Kidney glomerular epithelial cell (primary cell): ENCODE measurements around the gene PARD3B.

Experiments used
- DNase-seq: peaks from one replicate; lab custom pipeline; 2025; lab: John Stamatoyannopoulos, UW

The PARD3B gene

DNA sequence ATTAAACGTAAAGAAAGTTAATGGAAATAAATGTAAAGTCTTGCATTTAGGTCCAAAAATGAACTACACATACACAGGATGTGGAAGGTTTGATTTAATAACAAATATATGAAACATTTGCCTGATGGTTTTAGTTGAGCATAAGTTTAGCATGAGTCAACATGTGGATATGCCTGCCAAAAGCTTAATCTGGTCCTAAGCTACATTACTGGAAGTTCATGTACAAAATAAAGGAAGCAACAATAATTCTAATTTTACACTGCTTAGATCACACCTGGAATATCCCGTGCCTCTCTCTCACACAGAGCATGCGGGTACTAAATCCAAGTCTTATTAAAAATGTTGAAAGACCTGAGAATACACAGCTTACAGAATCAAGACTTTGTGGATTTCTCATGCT, 860.5 kb downstream of the PARD3B start:
- DNase-seq = no peak

GRCh38 chr2:205407984-205408383, 862.7 kb downstream of the PARD3B start:
- DNase-seq = no peak

DNA sequence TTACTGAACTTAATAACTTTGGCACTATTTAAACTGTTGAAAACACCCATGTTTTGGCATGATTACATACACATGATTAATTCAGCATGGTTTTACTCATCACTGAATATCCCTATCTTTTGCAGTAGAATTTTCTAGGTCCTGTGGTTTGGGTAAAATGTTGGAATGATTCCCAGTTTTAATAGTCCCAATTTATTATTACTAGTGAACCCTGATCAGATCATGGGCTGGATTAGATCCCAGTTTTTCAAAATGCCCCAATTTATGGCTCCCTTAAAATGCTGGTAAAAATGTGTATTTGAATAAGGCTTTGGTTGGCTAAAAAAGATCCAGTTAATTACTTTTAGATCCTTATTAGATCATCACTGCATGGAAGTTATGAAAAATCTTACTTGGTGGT, 863.4 kb downstream of the PARD3B start:
- DNase-seq = no peak

GRCh38 chr2:205409411-205409810, 864.1 kb downstream of the PARD3B start:
- no peak for DNase-seq

GRCh38 chr2:205411558-205411957, 866.3 kb downstream of the PARD3B start:
- DNase-seq = no peak

DNA sequence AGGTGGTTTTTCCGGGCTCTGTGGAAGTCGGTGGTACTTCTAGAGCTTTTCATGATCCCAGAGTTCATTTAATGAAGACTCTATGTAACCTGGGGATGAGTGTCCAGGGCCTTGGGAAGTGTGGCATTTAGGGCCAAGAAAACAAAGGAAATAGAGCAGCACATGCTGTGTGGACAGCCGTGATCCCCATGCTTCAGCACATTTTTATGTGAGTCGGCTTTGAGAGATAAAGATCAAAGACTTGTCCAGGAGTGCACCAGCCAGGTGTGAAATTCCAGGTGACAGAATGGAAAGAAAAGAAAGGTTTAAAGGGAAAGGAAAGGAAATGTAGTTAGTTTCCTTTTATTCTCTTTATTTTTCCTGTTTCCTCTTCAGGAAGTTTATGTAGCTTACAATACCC, 879.1 kb downstream of the PARD3B start:
- DNase-seq = no peak

DNA sequence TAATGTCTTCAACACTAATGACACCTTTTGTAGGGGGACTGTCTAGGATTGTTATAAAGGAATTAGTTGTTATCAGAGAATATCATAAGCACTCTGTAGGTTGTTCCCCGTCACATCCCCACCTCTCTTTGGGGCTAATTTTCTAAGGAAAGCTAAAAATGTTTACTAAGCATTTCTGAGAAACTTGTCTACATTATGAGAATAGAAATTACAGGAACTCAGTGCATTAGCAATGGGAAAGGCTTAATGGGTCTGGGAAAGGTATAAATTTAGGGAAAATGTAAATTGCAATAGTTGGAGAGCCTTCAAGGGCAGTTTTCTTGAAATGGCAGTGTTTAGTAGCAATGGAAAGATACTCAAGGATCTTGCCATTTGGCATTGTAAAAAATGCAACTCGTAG, 879.8 kb downstream of the PARD3B start:
- no peak for DNase-seq

DNA sequence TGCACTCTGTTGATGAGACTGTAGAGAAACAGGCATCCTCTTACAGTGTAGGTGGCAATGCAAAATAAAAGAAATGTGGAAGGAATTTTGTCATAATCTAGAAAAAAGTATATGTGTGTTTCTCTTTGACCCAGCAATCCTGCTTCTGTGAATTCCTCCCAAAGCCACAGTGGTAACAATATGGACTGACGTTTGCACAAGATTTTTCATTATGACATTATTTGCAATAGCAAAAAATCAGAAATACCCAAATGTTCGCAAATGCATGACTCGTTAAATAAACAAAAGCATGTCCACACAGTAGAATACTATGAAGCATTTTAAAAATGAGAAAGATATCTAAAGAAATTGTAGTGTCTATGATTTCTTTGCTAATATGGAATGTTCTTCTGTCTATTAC, 881.8 kb downstream of the PARD3B start:
- no peak for DNase-seq

GRCh38 chr2:205428811-205429210, 883.5 kb downstream of the PARD3B start:
- no peak for DNase-seq

GRCh38 chr2:205435970-205436369, 890.7 kb downstream of the PARD3B start:
- no peak for DNase-seq

DNA sequence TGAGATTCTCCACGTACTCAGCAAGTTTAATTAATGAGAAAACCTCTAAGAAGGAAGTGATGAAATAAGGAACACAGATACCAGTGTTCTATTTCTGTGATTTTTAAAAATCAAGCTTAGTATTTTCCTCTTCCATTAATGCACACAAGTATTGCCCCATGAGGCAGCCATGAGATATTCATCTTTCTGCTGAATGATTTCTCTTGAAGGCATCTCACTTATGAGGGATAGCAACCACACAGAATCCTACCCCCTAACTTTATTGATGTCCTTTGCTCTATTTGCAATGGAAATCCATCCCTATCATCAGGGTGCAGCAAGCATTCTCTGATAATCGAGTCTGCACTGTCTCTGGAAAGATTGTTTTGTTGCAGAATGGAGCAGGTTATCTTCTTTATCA, 893.0 kb downstream of the PARD3B start:
- no peak for DNase-seq

DNA sequence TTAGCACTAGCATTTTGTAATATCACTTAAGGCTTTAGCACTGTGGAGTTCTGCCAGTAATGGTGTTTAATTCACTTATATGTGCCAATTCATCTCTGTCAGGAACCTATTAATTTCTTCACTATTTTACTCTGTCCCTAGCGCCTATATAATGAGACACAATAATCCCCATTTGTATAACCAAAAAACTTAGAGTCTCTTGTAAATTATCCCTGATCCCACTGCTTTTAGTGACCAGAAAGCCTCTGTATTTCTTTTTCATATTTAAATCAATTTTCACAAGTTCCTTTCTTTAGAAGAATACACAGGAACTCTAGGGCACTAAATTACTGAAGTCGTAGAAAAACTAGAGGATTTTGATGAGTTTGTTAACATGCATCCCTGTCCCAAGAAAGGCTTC, 894.3 kb downstream of the PARD3B start:
- no peak for DNase-seq

- DNase-seq = no peak
These were observed 896.2 kb downstream of the PARD3B start for GRCh38 chr2:205441524-205441923.

DNA sequence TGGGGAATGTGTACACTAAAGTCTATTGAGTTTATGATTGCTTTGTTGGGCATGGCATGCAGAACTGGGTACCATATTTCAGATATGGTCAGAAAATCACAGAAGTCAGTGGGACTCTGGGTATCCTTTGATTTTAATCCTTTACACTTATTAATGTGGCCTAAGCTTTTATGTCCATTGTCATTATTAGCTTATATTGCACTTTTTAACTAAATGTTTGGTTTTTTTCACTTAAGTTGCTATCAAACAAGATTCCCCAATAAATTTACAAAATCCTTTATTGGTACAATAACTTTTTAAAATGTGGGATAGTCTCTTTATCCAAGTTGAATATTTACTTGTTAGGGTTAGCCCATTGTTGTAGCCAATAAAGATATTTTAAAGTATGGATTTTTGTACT, 902.9 kb downstream of the PARD3B start:
- DNase-seq = no peak

- no peak for DNase-seq
These were observed 906.7 kb downstream of the PARD3B start for GRCh38 chr2:205451901-205452512.

DNA sequence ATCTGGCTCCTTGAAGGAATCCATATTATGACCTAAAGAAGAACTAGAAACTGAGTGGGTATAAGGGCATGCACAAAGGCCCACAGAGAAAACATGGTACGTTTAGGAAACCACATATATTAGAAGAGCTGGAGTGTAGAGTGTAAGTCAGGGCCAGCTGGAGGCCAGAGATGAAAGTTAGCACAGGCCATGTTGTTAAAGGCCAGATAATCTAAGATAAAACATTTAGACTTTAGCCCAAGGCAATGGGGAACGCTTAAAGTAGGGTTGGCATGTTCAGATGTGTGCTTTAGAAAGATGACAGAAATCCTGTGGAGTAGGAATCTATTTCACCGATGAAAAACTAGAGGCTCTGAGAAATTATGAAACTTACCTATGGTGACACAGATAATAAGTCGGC, 907.9 kb downstream of the PARD3B start:
- DNase-seq = no peak

DNA sequence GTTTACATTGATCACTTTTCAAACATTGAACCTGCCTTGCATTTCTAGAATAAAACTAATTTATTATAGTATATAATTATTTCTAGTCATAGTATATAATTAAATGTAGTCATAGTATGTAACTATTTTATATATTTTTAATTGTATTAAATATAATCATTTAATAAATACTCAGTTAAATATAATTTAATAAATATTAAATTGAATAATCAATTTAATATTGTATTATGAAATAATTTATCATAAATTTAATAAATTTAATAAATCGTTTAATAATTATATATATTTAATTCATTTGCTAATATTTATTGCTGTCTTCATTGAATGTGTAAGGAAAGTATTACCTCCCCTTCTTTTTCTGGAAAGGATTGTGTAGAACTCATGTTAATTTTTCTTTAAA, 911.4 kb downstream of the PARD3B start:
- no peak for DNase-seq

GRCh38 chr2:205460217-205460616, 914.9 kb downstream of the PARD3B start:
- no peak for DNase-seq

GRCh38 chr2:205461169-205461568, 915.9 kb downstream of the PARD3B start:
- DNase-seq = no peak

DNA sequence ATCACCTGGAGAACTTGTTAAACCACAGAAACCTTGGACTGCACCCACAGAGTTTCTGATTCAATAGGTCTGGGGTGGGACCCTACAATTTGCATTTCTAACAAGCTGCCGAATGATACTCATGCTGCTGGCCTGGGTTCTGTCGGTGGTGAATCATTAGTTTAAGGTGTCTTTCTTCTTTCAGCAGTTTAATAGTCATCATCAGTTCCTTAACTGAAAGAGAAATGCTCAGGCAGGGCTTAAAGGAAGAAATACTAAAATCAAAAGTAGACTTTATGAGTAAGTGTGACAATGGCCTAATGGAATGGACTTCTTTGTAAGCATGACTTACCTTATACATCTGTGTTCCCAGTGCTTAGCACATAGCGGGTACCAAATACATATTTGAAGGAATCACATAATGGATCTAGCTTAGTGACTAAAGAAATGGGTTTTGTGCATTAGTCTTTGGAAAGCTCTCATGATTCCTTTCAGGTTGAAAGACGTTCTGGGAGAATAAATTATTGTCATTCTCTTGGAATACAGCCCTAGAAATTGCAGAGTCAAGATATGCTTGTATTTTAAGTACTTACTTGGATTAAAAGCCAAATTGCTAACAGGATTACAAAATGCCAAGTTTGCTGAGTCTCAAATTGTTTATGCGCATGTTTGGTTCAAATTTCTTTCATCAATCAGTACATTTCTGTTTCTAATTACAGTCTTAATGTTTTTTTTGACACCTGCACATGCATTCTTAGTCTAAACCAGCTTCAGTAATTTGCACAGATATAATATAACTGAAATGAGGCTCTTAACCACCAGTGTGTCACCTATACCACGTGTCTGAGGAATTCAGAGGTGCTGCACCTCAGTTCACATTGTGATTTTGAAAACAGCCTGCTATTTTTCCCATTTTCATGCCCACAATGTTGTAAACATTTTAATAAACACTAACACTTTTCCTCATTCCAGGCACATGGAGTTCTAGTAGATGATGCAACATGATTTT, 916.7 kb downstream of the PARD3B start:
- DNase-seq = no peak

- no peak for DNase-seq
These were observed 917.5 kb downstream of the PARD3B start for GRCh38 chr2:205462681-205463345.

- DNase-seq = no peak
These were observed 918.3 kb downstream of the PARD3B start for GRCh38 chr2:205463466-205464025.

- no peak for DNase-seq
These were observed 919.4 kb downstream of the PARD3B start for GRCh38 chr2:205464681-205465080.
